Measurements from ENCODE around the gene GRIA1. TPM values are rescaled to one million over a fixed set of nuclear protein-coding genes. Genes with fewer than 3 reads are reported as not detected.

GRIA1 gene
- polyA plus RNA-seq, 1 experiment: 6.7 TPM

GRCh38 chr5:153777681-153778581, 287.5 kb downstream of the GRIA1 start:
- Histone ChIP-seq H3K4me3 (ENCODE audit: low read depth, low read length) (no peak overlapping the region), H3K27me3 (ENCODE audit: control insufficient read depth, insufficient read depth, low read length) (no peaks in the 10 kb centered on the region), H3K36me3 (ENCODE audit: control insufficient read depth, insufficient read depth, low read length) (no peaks in the 10 kb centered on the region; the same call in 1 of the 2 replicates)
- CTCF ChIA-PET: interaction anchor here (0.6 kb wide), 1 partner anchor 28 kb away, joined by 3 read pairs; no protein-coding TSS in a partner anchor
- POLR2A ChIA-PET: no interaction called here
- no peak for DNase-seq (ENCODE audit: low read depth)
- TF ChIP-seq CTCF (IDR thresholded peaks at IDR 0.05; ENCODE audit: insufficient read depth, low read depth, low read length): no peak

DNA sequence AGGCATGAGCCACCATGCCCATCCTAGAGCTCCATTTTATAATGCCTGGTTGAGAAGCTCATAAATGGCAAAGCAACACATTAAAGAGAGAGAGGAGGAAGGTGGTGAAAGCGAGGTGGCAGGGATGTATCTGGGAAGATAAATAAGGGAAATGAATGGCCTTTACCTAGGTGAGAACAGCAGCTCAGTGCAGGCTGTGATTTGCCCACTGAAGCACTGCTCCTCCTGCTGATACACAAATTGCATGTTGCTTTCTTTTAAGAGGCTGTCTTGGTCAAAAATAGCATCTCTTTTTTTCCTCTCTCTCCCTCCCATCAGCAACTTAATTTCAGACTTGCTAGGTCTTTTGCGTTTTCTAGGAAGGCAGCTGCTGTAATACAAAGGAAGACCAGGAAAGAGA, 289.4 kb downstream of the GRIA1 start:
- ChIA-PET POLR2A (interaction anchor here (0.6 kb wide), 1 partner anchor 35 kb away, joined by 3 read pairs; no protein-coding TSS in a partner anchor), CTCF (interaction anchor here (0.6 to 1.0 kb wide), 2 partner anchors 26 to 40 kb away, joined by 3 to 6 read pairs; no protein-coding TSS in a partner anchor)
- DNase-seq (ENCODE audit: low read depth): no peak
- H3K27me3 ChIP-seq (ENCODE audit: control insufficient read depth, insufficient read depth, low read length): no peaks in the 10 kb centered on the region
- no peaks in the 10 kb centered on the region; the same call in 1 of the 2 replicates for H3K36me3 ChIP-seq (ENCODE audit: control insufficient read depth, insufficient read depth, low read length)
- no peak for TF ChIP-seq CTCF (IDR thresholded peaks at IDR 0.05; ENCODE audit: insufficient read depth, low read depth, low read length)
- H3K4me3 ChIP-seq (ENCODE audit: low read depth, low read length): no peak overlapping the region

GRCh38 chr5:153780876-153781705, 290.6 kb downstream of the GRIA1 start:
- POLR2A ChIA-PET: no interaction called here

GRCh38 chr5:153782589-153783361, 292.3 kb downstream of the GRIA1 start:
- ChIA-PET CTCF (interaction anchor here (0.7 to 1.3 kb wide), 2 partner anchors 129 to 182 kb away, joined by 3 to 4 read pairs; no protein-coding TSS in a partner anchor), POLR2A (no interaction called here)
- no peak for TF ChIP-seq CTCF (IDR thresholded peaks at IDR 0.05; ENCODE audit: insufficient read depth, low read depth, low read length)
- DNase-seq (ENCODE audit: low read depth): no peak
- Histone ChIP-seq H3K27me3 (ENCODE audit: control insufficient read depth, insufficient read depth, low read length) (no peaks in the 10 kb centered on the region), H3K36me3 (ENCODE audit: control insufficient read depth, insufficient read depth, low read length) (no peaks in the 10 kb centered on the region; the same call in 1 of the 2 replicates), H3K4me3 (ENCODE audit: low read depth, low read length) (no peak overlapping the region)

More at GRCh38 chr5:153780876-153781705, 290.6 kb downstream of the GRIA1 start:
- DNase-seq (ENCODE audit: low read depth): no peak
- H3K36me3 ChIP-seq (ENCODE audit: control insufficient read depth, insufficient read depth, low read length): no peaks in the 10 kb centered on the region; the same call in 1 of the 2 replicates
- CTCF ChIA-PET: no interaction called here
- TF ChIP-seq CTCF (IDR thresholded peaks at IDR 0.05; ENCODE audit: insufficient read depth, low read depth, low read length): no peak
- H3K27me3 ChIP-seq (ENCODE audit: control insufficient read depth, insufficient read depth, low read length): no peaks in the 10 kb centered on the region
- no peak overlapping the region for H3K4me3 ChIP-seq (ENCODE audit: low read depth, low read length)

All from BJ (cell line).